Measurements from ENCODE around the gene ARHGAP5. TPM values are rescaled to one million over a fixed set of nuclear protein-coding genes. Genes with fewer than 3 reads are reported as not detected.

Gene ARHGAP5
- total RNA-seq, 1 donor, result 89.5 TPM

- Histone ChIP-seq H3K4me1 (ENCODE audit: insufficient read depth, low read length) (peaks cover 44% of the 10 kb centered on the region), H3K9me3 (ENCODE audit: low read depth, low read length) (no peaks in the 10 kb centered on the region), H3K4me3 (ENCODE audit: low read length) (peak overlapping the region; percentile 64), H3K27me3 (ENCODE audit: insufficient read depth, low read length) (peaks cover 12% of the 10 kb centered on the region)
These were observed 124.2 kb downstream of the ARHGAP5 start for GRCh38 chr14:32201193-32201815.

- H3K4me3 ChIP-seq (ENCODE audit: low read length), result peak within 1 kb of the TSS; percentile 64
- H3K9me3 ChIP-seq (ENCODE audit: low read depth, low read length), result no peaks in the 10 kb centered on the region
- peaks cover 12% of the 10 kb centered on the region for H3K27me3 ChIP-seq (ENCODE audit: insufficient read depth, low read length)
- peaks cover 44% of the 10 kb centered on the region for H3K4me1 ChIP-seq (ENCODE audit: insufficient read depth, low read length)
These were observed 124.8 kb downstream of the ARHGAP5 start, which contains the start of gene RNU6-7 for GRCh38 chr14:32201816-32202490. Gene RNU6-7, plus strand, starts transcription at chr14:32202045.

- H3K9me3 ChIP-seq (ENCODE audit: low read depth, low read length), result no peaks in the 10 kb centered on the region
- H3K4me1 ChIP-seq (ENCODE audit: insufficient read depth, low read length), result peaks cover 44% of the 10 kb centered on the region
- peaks cover 12% of the 10 kb centered on the region for H3K27me3 ChIP-seq (ENCODE audit: insufficient read depth, low read length)
- H3K4me3 ChIP-seq (ENCODE audit: low read length), result peak overlapping the region; percentile 64
These were observed 125.4 kb downstream of the ARHGAP5 start for GRCh38 chr14:32202491-32202997.

- H3K27me3 ChIP-seq (ENCODE audit: insufficient read depth, low read length), result peaks cover 12% of the 10 kb centered on the region
- peaks cover 44% of the 10 kb centered on the region for H3K4me1 ChIP-seq (ENCODE audit: insufficient read depth, low read length)
- H3K9me3 ChIP-seq (ENCODE audit: low read depth, low read length), result no peaks in the 10 kb centered on the region
- H3K4me3 ChIP-seq (ENCODE audit: low read length), result peak within 1 kb of the TSS; percentile 64
These were observed 126.1 kb downstream of the ARHGAP5 start, which contains the start of gene RNU6-8 for GRCh38 chr14:32202998-32203882. Gene RNU6-8, minus strand, starts transcription at chr14:32203269.

GRCh38 chr14:32203928-32204357, 126.8 kb downstream of the ARHGAP5 start:
- peak overlapping the region; percentile 64 for H3K4me3 ChIP-seq (ENCODE audit: low read length)
- H3K27me3 ChIP-seq (ENCODE audit: insufficient read depth, low read length), result peaks cover 12% of the 10 kb centered on the region
- H3K4me1 ChIP-seq (ENCODE audit: insufficient read depth, low read length), result peaks cover 44% of the 10 kb centered on the region
- no peaks in the 10 kb centered on the region for H3K9me3 ChIP-seq (ENCODE audit: low read depth, low read length)

GRCh38 chr14:32205554-32205953, 128.4 kb downstream of the ARHGAP5 start:
- H3K4me1 ChIP-seq (ENCODE audit: insufficient read depth, low read length), result peaks cover 44% of the 10 kb centered on the region
- peaks cover 12% of the 10 kb centered on the region for H3K27me3 ChIP-seq (ENCODE audit: insufficient read depth, low read length)
- H3K4me3 ChIP-seq (ENCODE audit: low read length), result no peak overlapping the region
- H3K9me3 ChIP-seq (ENCODE audit: low read depth, low read length), result no peaks in the 10 kb centered on the region

GRCh38 chr14:32205984-32206383, 128.9 kb downstream of the ARHGAP5 start:
- H3K9me3 ChIP-seq (ENCODE audit: low read depth, low read length), result no peaks in the 10 kb centered on the region
- peaks cover 40% of the 10 kb centered on the region for H3K4me1 ChIP-seq (ENCODE audit: insufficient read depth, low read length)
- no peak overlapping the region for H3K4me3 ChIP-seq (ENCODE audit: low read length)
- peaks cover 12% of the 10 kb centered on the region for H3K27me3 ChIP-seq (ENCODE audit: insufficient read depth, low read length)

GRCh38 chr14:32206552-32206951, 129.4 kb downstream of the ARHGAP5 start:
- Histone ChIP-seq H3K9me3 (ENCODE audit: low read depth, low read length) (no peaks in the 10 kb centered on the region), H3K27me3 (ENCODE audit: insufficient read depth, low read length) (peaks cover 12% of the 10 kb centered on the region), H3K4me1 (ENCODE audit: insufficient read depth, low read length) (peaks cover 34% of the 10 kb centered on the region), H3K4me3 (ENCODE audit: low read length) (no peak overlapping the region)

- H3K4me3 ChIP-seq (ENCODE audit: low read length), result no peak overlapping the region
- no peaks in the 10 kb centered on the region for H3K9me3 ChIP-seq (ENCODE audit: low read depth, low read length)
- peaks cover 9% of the 10 kb centered on the region for H3K27me3 ChIP-seq (ENCODE audit: insufficient read depth, low read length)
- H3K4me1 ChIP-seq (ENCODE audit: insufficient read depth, low read length), result peaks cover 15% of the 10 kb centered on the region
These were observed 131.4 kb downstream of the ARHGAP5 start for GRCh38 chr14:32208490-32208889.

Other genes with a start within 250 kb of the ARHGAP5 start
- gene RNU6-7, start 124.7 kb downstream of the ARHGAP5 start, total RNA-seq, result not detected
- gene RNU6-8, start 126.0 kb downstream of the ARHGAP5 start, total RNA-seq, result not detected

All from mononuclear cell (primary cell).